GM12878 (cell line): Measurements from ENCODE around the gene ZNF212. TPM values are rescaled to one million over a fixed set of nuclear protein-coding genes. Genes with fewer than 3 reads are reported as not detected.

Experiments
- ATF2 ChIP-seq: IDR thresholded peaks from 2 replicates; pipeline ENCODE4 v1.6.1; 2012; ENCODE audit warnings: low read length, inconsistent platforms
- BACH1 ChIP-seq: fragments of 450-650 bp; IDR thresholded peaks from 2 replicates; pipeline ENCODE4 v1.6.1; 2017; ENCODE audit warnings: mild to moderate bottlenecking, borderline replicate concordance
- BCL3 ChIP-seq: IDR thresholded peaks from 2 replicates; pipeline ENCODE4 v1.6.1; 2011; ENCODE audit warnings: borderline replicate concordance, low read depth, mild to moderate bottlenecking, moderate library complexity, low read length; ENCODE audit not compliant: insufficient read depth, poor library complexity, severe bottlenecking
- CBX5 ChIP-seq: sonication (generic); IDR thresholded peaks from 2 replicates; pipeline ENCODE4 v1.6.1; 2016; ENCODE audit warnings: low read depth, moderate library complexity, mild to moderate bottlenecking, inconsistent platforms
- CHD1 ChIP-seq: IDR thresholded peaks from 2 replicates; pipeline ENCODE4 v1.6.1; 2012; ENCODE audit warnings: low read depth, low read length, improper control_type of control experiment
- CTCF ChIP-seq, 3 experiments: IDR thresholded peaks in 2 of 3; conservative IDR thresholded peaks in 1 of 3; 2 replicates each; pipeline ENCODE4 v1.5.1; 2011; ENCODE audit warnings: low read depth in 3 of 3, low read length in 3 of 3, mild to moderate bottlenecking in 3 of 3, control low read depth in 2 of 3, moderate library complexity in 2 of 3, inconsistent platforms in 1 of 3, mixed read lengths in 1 of 3; ENCODE audit not compliant: control insufficient read depth in 2 of 3, insufficient read depth in 1 of 3; ENCODE audit errors: extremely low read depth in 1 of 3
- EGR1 ChIP-seq, 2 experiments: IDR thresholded peaks; 1 replicate in 1 of 2; 2 replicates in 1 of 2; pipeline ENCODE4 v1.6.1; 2011 to 2012; ENCODE audit warnings: low read depth in 2 of 2, low read length in 2 of 2, borderline replicate concordance in 1 of 2, mild to moderate bottlenecking in 1 of 2, moderate library complexity in 1 of 2
- EP300 ChIP-seq, 2 experiments: fragments of 150-350 bp in 1 of 2; IDR thresholded peaks; 2 replicates each; pipeline ENCODE4 v1.6.1; 2011 to 2012; ENCODE audit warnings: low read depth in 2 of 2, low read length in 2 of 2, borderline replicate concordance in 1 of 2, improper control_type of control experiment in 1 of 2, inconsistent platforms in 1 of 2; ENCODE audit not compliant: control insufficient read depth in 1 of 2
- GABPA ChIP-seq: IDR thresholded peaks from 2 replicates; pipeline ENCODE4 v1.6.1; 2014; ENCODE audit warnings: antibody characterized with exemption, low read depth, mild to moderate bottlenecking, inconsistent platforms
- GATAD2B ChIP-seq: fragments of 450-650 bp; conservative IDR thresholded peaks from 2 replicates; pipeline ENCODE4 v1.6.1; 2017; ENCODE audit warnings: low read depth, mild to moderate bottlenecking, moderate library complexity
- IRF3 ChIP-seq: fragments of 450-650 bp; IDR thresholded peaks from 2 replicates; pipeline ENCODE4 v1.6.1; 2014; ENCODE audit warnings: mild to moderate bottlenecking
- MAX ChIP-seq: IDR thresholded peaks from 2 replicates; pipeline ENCODE4 v1.6.1; 2012; ENCODE audit warnings: low read depth, low read length, improper control_type of control experiment
- MTA2 ChIP-seq: fragments of 450-650 bp; IDR thresholded peaks from 2 replicates; pipeline ENCODE4 v1.6.1; 2016; ENCODE audit warnings: low read depth, mild to moderate bottlenecking, moderate library complexity
- NR2F1 ChIP-seq: fragments of 450-650 bp; conservative IDR thresholded peaks from 2 replicates; pipeline ENCODE4 v1.6.1; 2017; ENCODE audit warnings: mild to moderate bottlenecking
- RAD21 ChIP-seq: IDR thresholded peaks from 2 replicates; pipeline ENCODE4 v1.6.1; 2011; ENCODE audit warnings: mild to moderate bottlenecking, low read depth, low read length, moderate library complexity; ENCODE audit not compliant: insufficient read depth
- SMARCA5 ChIP-seq: fragments of 450-650 bp; IDR thresholded peaks from 2 replicates; pipeline ENCODE4 v1.6.1; 2017; ENCODE audit warnings: mild to moderate bottlenecking
- ZNF207 ChIP-seq: fragments of 450-650 bp; IDR thresholded peaks from 2 replicates; pipeline ENCODE4 v1.6.1; 2014; ENCODE audit warnings: antibody characterized with exemption, mild to moderate bottlenecking, borderline replicate concordance
- polyA plus RNA-seq, 11 experiments: library from polyadenylated mRNA; depleted of rRNA in 4 of 11; unstranded in 6 of 11; stranded (reverse) in 5 of 11; fragments of >200 nt; fragmentation: Nextera tagmentation in 4 of 11; fragmentation: Illumina TruSeq in 1 of 11; extraction: Ambion mirVana in 4 of 11; extraction: Trizol in 1 of 11; gene quantifications; 1 replicate in 1 of 11; 2 replicates in 10 of 11; pipeline versions ENCODE4 v1.2.1 to v1.2.3, GENCODE V29; 2011 to 2016; ENCODE audit warnings: inconsistent platforms in 2 of 11, missing spikeins in 2 of 11, low read depth in 1 of 11
- total RNA-seq, 4 experiments: library from RNA; depleted of rRNA in 3 of 4; stranded (reverse); fragments of >200 nt in 3 of 4; fragmentation: Illumina TruSeq in 1 of 4; extraction: Trizol in 1 of 4; gene quantifications; 2 replicates each; pipeline versions ENCODE4 v1.2.1 to v1.2.3, GENCODE V29; 2013 to 2021
- TF ChIP-seq, protein P1 (sequence below): fragments of 450-650 bp; IDR thresholded peaks from 2 replicates; pipeline ENCODE4 v1.6.1; 2017; ENCODE audit warnings: mild to moderate bottlenecking
- TF ChIP-seq, protein P2 (sequence below): IDR thresholded peaks from 2 replicates; pipeline ENCODE4 v1.6.1; 2011; ENCODE audit warnings: low read depth, mild to moderate bottlenecking, low read length, moderate library complexity, borderline replicate concordance; ENCODE audit errors: extremely low read depth

The ZNF212 gene
- total and polyA plus RNA-seq, 10 of the 15 experiments (the other 5 are each of a cell fraction or from before 2014, with no cell fraction given): 1.2 to 11.6 (median 5.4) TPM

DNA sequence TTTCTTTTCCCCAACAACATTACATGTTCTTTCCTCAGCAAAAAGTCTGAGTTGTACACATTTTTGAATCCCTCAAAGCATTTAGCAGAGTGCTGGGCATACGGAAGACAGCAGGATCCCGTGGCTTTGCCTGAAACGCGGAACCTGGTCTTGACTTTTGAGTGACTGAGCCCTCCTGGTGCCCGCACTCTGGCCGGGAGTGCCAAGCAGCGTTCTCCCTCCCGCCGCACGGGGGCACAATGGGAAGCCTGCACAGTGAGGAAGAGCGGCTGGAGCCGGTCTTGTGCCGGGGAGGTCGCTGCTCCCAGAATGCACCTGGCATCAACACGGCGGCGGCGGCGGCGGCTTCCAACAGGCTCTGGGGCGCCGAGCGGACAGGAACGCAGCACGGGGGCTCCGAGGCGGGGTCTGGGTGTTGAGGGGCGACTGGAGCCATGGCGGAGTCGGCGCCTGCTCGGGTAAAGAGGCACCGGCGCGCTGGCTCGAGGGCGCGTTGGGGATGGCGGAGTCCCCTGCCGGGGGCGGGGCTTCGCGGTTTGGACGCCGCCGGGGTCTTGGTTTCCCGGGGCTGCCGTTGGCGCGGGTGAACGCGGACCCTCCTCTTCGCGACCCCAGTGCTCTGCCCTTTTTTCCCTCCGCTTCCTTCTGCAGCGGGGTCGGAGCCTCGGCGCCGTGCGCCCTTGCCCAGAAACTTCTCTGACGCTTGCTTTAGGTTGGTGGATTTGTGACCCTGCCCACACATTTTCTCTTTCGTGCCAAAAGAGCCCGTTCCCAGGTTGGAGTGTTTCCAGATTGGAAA is at the start of gene ZNF212 (continued):
- TF ChIP-seq, protein P1, sequence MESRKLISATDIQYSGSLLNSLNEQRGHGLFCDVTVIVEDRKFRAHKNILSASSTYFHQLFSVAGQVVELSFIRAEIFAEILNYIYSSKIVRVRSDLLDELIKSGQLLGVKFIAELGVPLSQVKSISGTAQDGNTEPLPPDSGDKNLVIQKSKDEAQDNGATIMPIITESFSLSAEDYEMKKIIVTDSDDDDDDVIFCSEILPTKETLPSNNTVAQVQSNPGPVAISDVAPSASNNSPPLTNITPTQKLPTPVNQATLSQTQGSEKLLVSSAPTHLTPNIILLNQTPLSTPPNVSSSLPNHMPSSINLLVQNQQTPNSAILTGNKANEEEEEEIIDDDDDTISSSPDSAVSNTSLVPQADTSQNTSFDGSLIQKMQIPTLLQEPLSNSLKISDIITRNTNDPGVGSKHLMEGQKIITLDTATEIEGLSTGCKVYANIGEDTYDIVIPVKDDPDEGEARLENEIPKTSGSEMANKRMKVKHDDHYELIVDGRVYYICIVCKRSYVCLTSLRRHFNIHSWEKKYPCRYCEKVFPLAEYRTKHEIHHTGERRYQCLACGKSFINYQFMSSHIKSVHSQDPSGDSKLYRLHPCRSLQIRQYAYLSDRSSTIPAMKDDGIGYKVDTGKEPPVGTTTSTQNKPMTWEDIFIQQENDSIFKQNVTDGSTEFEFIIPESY: no peak
- peak; percentile 94 for TF ChIP-seq SMARCA5
- TF ChIP-seq ZNF207: peak; percentile 78; the same call in 1 of the 2 replicates
- peak; percentile 64; the same call in 1 of the 2 replicates for TF ChIP-seq GATAD2B
- TF ChIP-seq NR2F1: peak; percentile 59
- TF ChIP-seq CHD1: no peak
- TF ChIP-seq RAD21: peak; percentile 51
- TF ChIP-seq BACH1: peak; percentile 64
- no peak for TF ChIP-seq EP300 (IDR thresholded peaks at IDR 0.05; ENCODE audit: borderline replicate concordance in 1 of 2, control insufficient read depth in 1 of 2, low read depth in 2 of 2, low read length in 2 of 2)
- no peak; the same call in 1 of the 2 replicates for TF ChIP-seq CBX5
- TF ChIP-seq GABPA: no peak
- TF ChIP-seq MTA2: no peak
- TF ChIP-seq BCL3: peak; percentile 49
- peak in 1 of 2 experiments; percentile 80; a peak in 2 of 3 replicates for TF ChIP-seq EGR1 (IDR thresholded peaks at IDR 0.05; ENCODE audit: borderline replicate concordance in 1 of 2, low read depth in 2 of 2, low read length in 2 of 2)
- no peak for TF ChIP-seq IRF3
- peak; percentile 87 to 96 (median 92); a peak in 5 of 6 replicates for TF ChIP-seq CTCF (IDR thresholded peaks at IDR 0.05 in 2 of 3, conservative IDR thresholded peaks at IDR 0.05 in 1 of 3; ENCODE audit: control insufficient read depth in 2 of 3, extremely low read depth in 1 of 3, insufficient read depth in 1 of 3, low read depth in 3 of 3, low read length in 3 of 3)
- TF ChIP-seq, protein P2, sequence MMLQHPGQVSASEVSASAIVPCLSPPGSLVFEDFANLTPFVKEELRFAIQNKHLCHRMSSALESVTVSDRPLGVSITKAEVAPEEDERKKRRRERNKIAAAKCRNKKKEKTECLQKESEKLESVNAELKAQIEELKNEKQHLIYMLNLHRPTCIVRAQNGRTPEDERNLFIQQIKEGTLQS: no peak
- TF ChIP-seq MAX: no peak
- no peak for TF ChIP-seq ATF2
